Nephron (organoid): ENCODE results near the gene NTRK3.

ENCODE experiments used
- H3K27ac Mint-ChIP-seq, 3 experiments: 2 replicates each; pipeline ENCODE4 v1.8.0; 2020; ENCODE audit warnings: mixed read lengths in 3 of 3, mild to moderate bottlenecking in 2 of 3, moderate library complexity in 1 of 3
- H3K27me3 Mint-ChIP-seq: 2 replicates; pipeline ENCODE4 v1.8.0; 2021; ENCODE audit warnings: low read depth, mild to moderate bottlenecking, moderate library complexity, mixed read lengths
- H3K36me3 Mint-ChIP-seq: 2 replicates; pipeline ENCODE4 v1.8.0; 2020; ENCODE audit warnings: low read depth, mixed read lengths
- H3K4me1 Mint-ChIP-seq: 2 replicates; pipeline ENCODE4 v1.8.0; 2020; ENCODE audit warnings: mixed read lengths
- H3K4me3 Mint-ChIP-seq, 3 experiments: 2 replicates each; pipeline ENCODE4 v1.8.0; 2020; ENCODE audit warnings: mild to moderate bottlenecking in 3 of 3, mixed read lengths in 3 of 3, moderate library complexity in 2 of 3
- H3K9me3 Mint-ChIP-seq: 2 replicates; pipeline ENCODE4 v1.8.0; 2020; ENCODE audit warnings: mixed read lengths
- TF ChIP-seq, protein P1 (sequence below), 3 experiments: fragments of 200-600 bp; sonication (generic); IDR thresholded peaks; one replicate each; pipeline ENCODE4 v1.5.0; 2021; ENCODE audit warnings: antibody characterized with exemption in 3 of 3; ENCODE audit not compliant: unreplicated experiment in 3 of 3

The NTRK3 gene

DNA sequence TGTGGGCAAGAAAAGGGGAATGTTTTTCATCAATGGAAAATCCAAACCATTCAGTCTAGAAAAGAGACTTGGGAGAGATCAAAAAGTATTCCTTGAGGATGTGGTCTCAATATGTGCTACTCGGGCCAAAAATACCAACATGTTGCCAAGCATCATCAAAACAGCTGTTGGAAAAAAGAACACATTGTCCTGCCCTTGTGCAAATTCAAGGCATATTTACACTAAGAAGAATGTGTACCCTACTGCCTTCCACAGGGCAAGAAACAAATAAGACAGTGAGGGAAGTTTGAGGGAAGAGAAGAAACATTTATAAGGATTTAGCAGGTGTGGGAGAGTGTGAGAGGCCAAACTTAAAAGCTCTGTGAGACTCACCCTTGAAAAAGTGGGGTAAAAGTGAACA is 252.1 kb downstream of the NTRK3 start:
- H3K9me3 Mint-ChIP-seq: no peaks in the 10 kb centered on the region
- no peaks in the 10 kb centered on the region for H3K4me1 Mint-ChIP-seq
- TF ChIP-seq, protein P1, sequence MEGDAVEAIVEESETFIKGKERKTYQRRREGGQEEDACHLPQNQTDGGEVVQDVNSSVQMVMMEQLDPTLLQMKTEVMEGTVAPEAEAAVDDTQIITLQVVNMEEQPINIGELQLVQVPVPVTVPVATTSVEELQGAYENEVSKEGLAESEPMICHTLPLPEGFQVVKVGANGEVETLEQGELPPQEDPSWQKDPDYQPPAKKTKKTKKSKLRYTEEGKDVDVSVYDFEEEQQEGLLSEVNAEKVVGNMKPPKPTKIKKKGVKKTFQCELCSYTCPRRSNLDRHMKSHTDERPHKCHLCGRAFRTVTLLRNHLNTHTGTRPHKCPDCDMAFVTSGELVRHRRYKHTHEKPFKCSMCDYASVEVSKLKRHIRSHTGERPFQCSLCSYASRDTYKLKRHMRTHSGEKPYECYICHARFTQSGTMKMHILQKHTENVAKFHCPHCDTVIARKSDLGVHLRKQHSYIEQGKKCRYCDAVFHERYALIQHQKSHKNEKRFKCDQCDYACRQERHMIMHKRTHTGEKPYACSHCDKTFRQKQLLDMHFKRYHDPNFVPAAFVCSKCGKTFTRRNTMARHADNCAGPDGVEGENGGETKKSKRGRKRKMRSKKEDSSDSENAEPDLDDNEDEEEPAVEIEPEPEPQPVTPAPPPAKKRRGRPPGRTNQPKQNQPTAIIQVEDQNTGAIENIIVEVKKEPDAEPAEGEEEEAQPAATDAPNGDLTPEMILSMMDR (IDR thresholded peaks at IDR 0.05; ENCODE audit: unreplicated experiment in 3 of 3): no peak
- H3K36me3 Mint-ChIP-seq: no peaks in the 10 kb centered on the region
- H3K27ac Mint-ChIP-seq: no peak overlapping the region
- H3K27me3 Mint-ChIP-seq: peaks cover 3% of the 10 kb centered on the region
- no peak overlapping the region for H3K4me3 Mint-ChIP-seq

- TF ChIP-seq, protein P1 (IDR thresholded peaks at IDR 0.05; ENCODE audit: unreplicated experiment in 3 of 3): no peak
- no peaks in the 10 kb centered on the region for H3K9me3 Mint-ChIP-seq
- H3K27me3 Mint-ChIP-seq: peaks cover 8% of the 10 kb centered on the region
- no peak overlapping the region for H3K27ac Mint-ChIP-seq
- no peaks in the 10 kb centered on the region for H3K4me1 Mint-ChIP-seq
- H3K36me3 Mint-ChIP-seq: no peaks in the 10 kb centered on the region
- no peak overlapping the region for H3K4me3 Mint-ChIP-seq
These were observed 252.8 kb downstream of the NTRK3 start for GRCh38 chr15:88003541-88004327.

DNA sequence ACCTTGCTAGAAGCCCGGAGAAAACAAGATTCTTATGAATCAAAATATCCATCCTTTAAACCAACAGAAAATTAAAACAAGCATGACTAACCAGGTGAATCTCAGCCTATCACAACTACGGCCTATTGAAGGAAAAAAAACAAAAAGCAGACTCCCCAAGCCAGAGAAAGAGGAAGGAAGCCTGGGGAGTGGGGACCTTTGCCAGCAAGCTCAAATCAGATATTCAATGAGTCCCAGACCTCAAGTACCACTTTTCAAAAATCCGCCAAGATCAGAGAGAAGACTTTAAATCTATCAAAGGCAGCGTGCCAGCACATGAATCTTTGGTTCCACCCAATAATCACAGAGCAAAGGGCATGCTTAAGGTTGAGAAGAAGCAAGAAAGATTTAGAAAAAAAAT is 253.8 kb downstream of the NTRK3 start:
- Mint-ChIP-seq H3K4me3 (no peak overlapping the region), H3K9me3 (no peaks in the 10 kb centered on the region), H3K27me3 (peaks cover 10% of the 10 kb centered on the region), H3K36me3 (no peaks in the 10 kb centered on the region), H3K4me1 (no peaks in the 10 kb centered on the region), H3K27ac (no peak overlapping the region)
- TF ChIP-seq, protein P1 (IDR thresholded peaks at IDR 0.05; ENCODE audit: unreplicated experiment in 3 of 3): no peak

- TF ChIP-seq, protein P1 (IDR thresholded peaks at IDR 0.05; ENCODE audit: unreplicated experiment in 3 of 3): no peak
- no peaks in the 10 kb centered on the region for H3K4me1 Mint-ChIP-seq
- no peaks in the 10 kb centered on the region for H3K36me3 Mint-ChIP-seq
- no peak overlapping the region for H3K27ac Mint-ChIP-seq
- H3K27me3 Mint-ChIP-seq: peaks cover 10% of the 10 kb centered on the region
- no peak overlapping the region for H3K4me3 Mint-ChIP-seq
- H3K9me3 Mint-ChIP-seq: no peaks in the 10 kb centered on the region
These were observed 257.9 kb downstream of the NTRK3 start for GRCh38 chr15:87998630-87999029.

DNA sequence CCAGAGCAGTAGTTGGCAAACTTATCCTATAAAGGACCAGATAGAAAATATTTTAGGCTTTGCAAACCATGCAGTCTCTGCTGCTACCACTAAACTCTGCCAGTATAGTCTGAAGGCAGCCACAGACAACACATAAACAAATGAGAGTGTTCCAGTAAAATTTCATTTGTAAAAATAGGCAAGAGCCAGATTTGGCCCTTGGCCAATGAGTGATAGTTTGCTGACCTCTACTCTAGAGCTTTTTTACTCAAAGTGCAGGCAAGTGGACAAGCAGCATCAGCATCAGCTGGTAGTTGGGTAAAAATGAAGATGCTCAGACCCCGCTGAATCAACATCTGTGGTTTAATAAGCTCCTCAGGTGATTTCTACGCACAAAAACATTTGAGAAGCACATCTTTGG is 269.8 kb downstream of the NTRK3 start:
- Mint-ChIP-seq H3K4me1 (peaks cover 13% of the 10 kb centered on the region), H3K36me3 (no peaks in the 10 kb centered on the region), H3K9me3 (peaks cover 2% of the 10 kb centered on the region), H3K27me3 (peaks cover 5% of the 10 kb centered on the region), H3K27ac (peak overlapping the region in 1 of 3 experiments; percentile 26), H3K4me3 (no peak overlapping the region)
- TF ChIP-seq, protein P1 (IDR thresholded peaks at IDR 0.05; ENCODE audit: unreplicated experiment in 3 of 3): no peak

DNA sequence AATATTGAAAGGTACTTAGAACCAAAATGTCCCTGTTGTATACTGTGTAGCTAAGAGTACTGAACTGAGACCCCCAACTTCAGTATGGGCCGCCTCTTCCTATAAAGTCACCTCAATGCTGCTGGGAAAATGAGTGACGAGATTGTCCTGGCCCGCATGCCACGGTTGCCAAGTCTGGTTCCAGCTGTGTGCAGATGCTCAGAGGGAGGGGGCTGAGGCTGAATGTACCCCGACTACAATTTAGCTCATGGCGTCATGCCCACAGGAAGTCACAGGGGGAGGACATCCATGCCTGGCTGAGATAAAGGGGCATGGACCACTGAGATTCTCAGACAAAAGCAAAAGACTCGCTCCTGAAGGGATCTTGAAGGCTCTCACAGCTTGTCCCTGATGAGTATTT is 271.1 kb downstream of the NTRK3 start:
- H3K9me3 Mint-ChIP-seq: peaks cover 2% of the 10 kb centered on the region
- no peaks in the 10 kb centered on the region for H3K36me3 Mint-ChIP-seq
- peak overlapping the region in 2 of 3 experiments; percentile 29 to 55 for H3K27ac Mint-ChIP-seq
- peaks cover 8% of the 10 kb centered on the region for H3K27me3 Mint-ChIP-seq
- TF ChIP-seq, protein P1 (IDR thresholded peaks at IDR 0.05; ENCODE audit: unreplicated experiment in 3 of 3): no peak
- H3K4me1 Mint-ChIP-seq: peaks cover 18% of the 10 kb centered on the region
- H3K4me3 Mint-ChIP-seq: no peak overlapping the region
